SK-N-SH treated with all-trans-retinoic acid at 6 μM for 48 hours (cell line): ENCODE data around the gene CFDP1.
"Not testable (repeated sequence)": the region's sequence is repeated elsewhere in the genome, so short reads cannot be mapped to it uniquely, and the experiment has no call there.

Source experiments
- BACH2 ChIP-seq: fragments of 250-450 bp; sonication (Bioruptor Pico); IDR thresholded peaks from 2 replicates; pipeline ENCODE4 v1.9.0; 2021; ENCODE audit warnings: mild to moderate bottlenecking, borderline replicate concordance
- CREB5 ChIP-seq: fragments of 250-450 bp; sonication (Bioruptor Pico); IDR thresholded peaks from 2 replicates; pipeline ENCODE4 v1.5.1; 2020; ENCODE audit warnings: low read depth, mild to moderate bottlenecking, moderate library complexity
- ESRRG ChIP-seq: fragments of 250-450 bp; sonication (Bioruptor Pico); IDR thresholded peaks from 2 replicates; pipeline ENCODE4 v1.6.1; 2021; ENCODE audit warnings: mild to moderate bottlenecking
- GLIS3 ChIP-seq: fragments of 250-450 bp; sonication (Bioruptor Pico); IDR thresholded peaks from 2 replicates; pipeline ENCODE4 v1.5.0; 2020; ENCODE audit warnings: mild to moderate bottlenecking, moderate library complexity
- ISL1 ChIP-seq: fragments of 250-450 bp; sonication (Bioruptor Pico); IDR thresholded peaks from 2 replicates; pipeline ENCODE4 v2.1.2; 2022; ENCODE audit warnings: mild to moderate bottlenecking, moderate library complexity
- OSR1 ChIP-seq: fragments of 250-450 bp; sonication (Bioruptor Pico); IDR thresholded peaks from 2 replicates; pipeline ENCODE4 v1.8.0; 2022; ENCODE audit warnings: moderate library complexity, mild to moderate bottlenecking, inconsistent platforms
- PATZ1 ChIP-seq: fragments of 250-450 bp; sonication (Bioruptor Pico); IDR thresholded peaks from 2 replicates; pipeline ENCODE4 v1.8.0; 2020; ENCODE audit warnings: mild to moderate bottlenecking, moderate library complexity, borderline replicate concordance
- POU6F1 ChIP-seq: fragments of 250-450 bp; sonication (Bioruptor Pico); IDR thresholded peaks from 2 replicates; pipeline ENCODE4 v1.8.0; 2021; ENCODE audit warnings: low read depth, mild to moderate bottlenecking, moderate library complexity, borderline replicate concordance
- RARB ChIP-seq: fragments of 250-450 bp; sonication (Bioruptor Pico); IDR thresholded peaks from 2 replicates; pipeline ENCODE4 v1.8.0; 2021; ENCODE audit warnings: mild to moderate bottlenecking, moderate library complexity
- ZFP30 ChIP-seq: fragments of 450-650 bp; formaldehyde crosslinking; IDR thresholded peaks from 2 replicates; pipeline ENCODE4 v1.5.0; 2022; ENCODE audit warnings: mild to moderate bottlenecking, moderate library complexity
- ZNF70 ChIP-seq: fragments of 450-650 bp; formaldehyde crosslinking; IDR thresholded peaks from 2 replicates; pipeline ENCODE4 v1.5.0; 2020; ENCODE audit warnings: mild to moderate bottlenecking, moderate library complexity

GRCh38 chr16:75463389-75464121 lies 30.3 kb upstream of the CFDP1 start:
- not testable (repeated sequence) for TF ChIP-seq ISL1 (CRISPR knock-in tag); RARB (CRISPR knock-in tag); PATZ1 (CRISPR knock-in tag); ZFP30; GLIS3 (CRISPR knock-in tag); CREB5 (CRISPR knock-in tag); ZNF70 (CRISPR knock-in tag); BACH2 (CRISPR knock-in tag); POU6F1 (CRISPR knock-in tag); OSR1; ESRRG (CRISPR knock-in tag)
